Right kidney (tissue), 1 donor: ENCODE measurements around the gene TAOK2.
"Not testable (repeated sequence)": the region's sequence is repeated elsewhere in the genome, so short reads cannot be mapped to it uniquely, and the experiment has no call there.

Source experiments
- DNase-seq: peaks from one replicate; pipeline ENCODE4 v3.0.0-alpha.2; 2016

The TAOK2 gene

GRCh38 chr16:30003670-30004423, 30.2 kb downstream of the TAOK2 start:
- no peak for DNase-seq

GRCh38 chr16:30004424-30004776, 30.7 kb downstream of the TAOK2 start:
- DNase-seq, result no peak

GRCh38 chr16:30004811-30005242, 31.2 kb downstream of the TAOK2 start:
- DNase-seq, result no peak

- no peak for DNase-seq
These were observed 31.9 kb downstream of the TAOK2 start for GRCh38 chr16:30005341-30006094.

GRCh38 chr16:30006095-30006473, 32.4 kb downstream of the TAOK2 start:
- no peak for DNase-seq

GRCh38 chr16:30006659-30007377, 33.1 kb downstream of the TAOK2 start:
- no peak for DNase-seq

GRCh38 chr16:30007378-30007895, 33.8 kb downstream of the TAOK2 start:
- DNase-seq, result no peak

- DNase-seq, result no peak
These were observed 35.6 kb downstream of the TAOK2 start for GRCh38 chr16:30009085-30009862.

GRCh38 chr16:30009990-30010843, 36.5 kb downstream of the TAOK2 start:
- no peak for DNase-seq

- peak; percentile 45 for DNase-seq
These were observed 37.4 kb downstream of the TAOK2 start, which contains the start of gene DOC2A for GRCh38 chr16:30010844-30011713. DOC2A (minus strand) TSS chr16:30011027; CDS start chr16:30010222, 805 bp downstream.

- DNase-seq, result no peak
These were observed 38.2 kb downstream of the TAOK2 start for GRCh38 chr16:30011714-30012504.

- not testable (repeated sequence) for DNase-seq
These were observed 38.9 kb downstream of the TAOK2 start for GRCh38 chr16:30012598-30012997.

GRCh38 chr16:30015450-30015849, 41.8 kb downstream of the TAOK2 start:
- not testable (repeated sequence) for DNase-seq

- no peak for DNase-seq
These were observed 43.0 kb downstream of the TAOK2 start for GRCh38 chr16:30016555-30017276.

- no peak for DNase-seq
These were observed 43.6 kb downstream of the TAOK2 start for GRCh38 chr16:30017277-30017656.

- DNase-seq, result not testable (repeated sequence)
These were observed 44.3 kb downstream of the TAOK2 start for GRCh38 chr16:30017937-30018336.

- DNase-seq, result no peak
These were observed 45.1 kb downstream of the TAOK2 start for GRCh38 chr16:30018731-30019158.

GRCh38 chr16:30022887-30023286, 49.2 kb downstream of the TAOK2 start, which contains the start of gene C16orf92:
C16orf92 (plus strand) TSS chr16:30023198; CDS start chr16:30023341, 143 bp downstream.
- no peak for DNase-seq
